HG03025 (cell line): ENCODE results near the gene KREMEN2.

Experiments
- ATAC-seq: cut with Tn5 transposase; IDR thresholded peaks from one replicate; pipeline ENCODE4 v1.9.1; 2021; ENCODE audit warnings: mild to moderate bottlenecking, moderate library complexity; ENCODE audit not compliant: unreplicated experiment, low FRiP score

Gene KREMEN2

GRCh38 chr16:2976201-2976600, 12.1 kb downstream of the KREMEN2 start:
- ATAC-seq: no peak

DNA sequence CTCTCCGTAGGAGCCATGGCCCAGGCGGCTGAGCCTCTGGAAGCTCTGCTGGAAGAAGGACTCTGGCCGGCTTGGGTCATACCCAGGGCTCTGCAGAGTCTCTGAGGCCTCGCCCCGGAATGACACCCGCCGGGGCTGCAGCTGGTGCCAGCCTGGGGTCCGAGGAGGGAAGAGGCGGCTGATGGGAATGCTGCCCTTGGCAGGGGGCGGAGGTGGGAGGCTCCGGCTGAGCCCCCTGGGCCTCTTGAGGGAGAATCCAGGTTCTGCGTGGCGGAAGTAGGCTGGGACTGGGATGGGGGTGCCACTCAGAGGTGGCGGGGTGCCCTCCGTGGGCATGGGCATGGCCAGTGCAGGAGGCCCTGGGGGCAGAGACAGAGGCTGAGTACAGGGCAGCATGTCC, 12.6 kb downstream of the KREMEN2 start:
- ATAC-seq: no peak

GRCh38 chr16:2977440-2977839, 13.4 kb downstream of the KREMEN2 start:
- ATAC-seq: no peak

GRCh38 chr16:2979669-2980226, 15.7 kb downstream of the KREMEN2 start:
- ATAC-seq: peak; percentile 12

GRCh38 chr16:2980227-2981176, 16.4 kb downstream of the KREMEN2 start, which contains the start of gene PKMYT1:
TSS of gene PKMYT1 (minus strand) at chr16:2980446. CDS start at chr16:2979657, 789 bp downstream.
- ATAC-seq: peak; percentile 67

GRCh38 chr16:2981177-2981898, 17.3 kb downstream of the KREMEN2 start:
- ATAC-seq: no peak

- ATAC-seq: no peak
Measured at GRCh38 chr16:2981899-2982250, 17.8 kb downstream of the KREMEN2 start.

DNA sequence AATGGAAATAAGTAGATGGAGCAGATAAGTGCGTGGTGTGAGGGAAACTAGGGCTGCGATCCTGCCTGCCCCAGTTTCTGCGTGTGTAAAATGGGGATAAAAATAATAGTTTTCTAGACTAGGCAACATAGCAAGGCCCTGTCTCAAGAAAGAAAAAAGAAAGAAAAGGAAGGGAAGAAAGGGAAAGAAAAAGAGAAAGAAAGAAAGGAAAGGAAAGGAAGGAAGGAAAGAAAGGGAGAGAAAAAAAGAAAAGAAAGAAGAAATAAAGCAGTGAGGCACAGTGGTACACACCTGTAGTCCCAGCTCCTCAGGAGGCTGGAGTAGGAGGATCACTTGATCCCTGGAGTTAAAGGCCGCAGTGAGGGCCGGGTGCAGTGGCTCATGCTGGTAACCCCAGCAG, 18.3 kb downstream of the KREMEN2 start:
- ATAC-seq: no peak

DNA sequence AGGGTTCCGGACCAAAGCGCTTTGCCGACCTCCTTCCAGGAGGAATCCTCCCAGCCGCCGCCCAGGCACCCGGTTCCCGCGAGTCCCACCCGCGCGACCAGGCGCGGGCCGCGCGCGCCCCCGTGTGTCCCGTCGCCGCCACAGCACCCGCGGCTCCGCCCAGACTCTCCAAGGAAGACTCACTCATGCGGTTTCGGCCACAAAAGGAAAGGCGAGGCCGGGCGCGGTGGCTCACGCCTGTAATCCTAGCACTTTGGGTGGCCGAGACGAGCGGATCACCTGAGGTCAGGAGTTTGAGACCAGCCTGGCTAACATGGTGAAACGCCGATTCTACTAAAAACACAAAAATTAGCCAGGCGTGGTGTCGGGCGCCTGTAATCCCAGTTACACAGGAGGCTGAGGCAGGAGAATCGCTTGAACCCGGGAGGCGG, 19.6 kb downstream of the KREMEN2 start:
- no peak for ATAC-seq

DNA sequence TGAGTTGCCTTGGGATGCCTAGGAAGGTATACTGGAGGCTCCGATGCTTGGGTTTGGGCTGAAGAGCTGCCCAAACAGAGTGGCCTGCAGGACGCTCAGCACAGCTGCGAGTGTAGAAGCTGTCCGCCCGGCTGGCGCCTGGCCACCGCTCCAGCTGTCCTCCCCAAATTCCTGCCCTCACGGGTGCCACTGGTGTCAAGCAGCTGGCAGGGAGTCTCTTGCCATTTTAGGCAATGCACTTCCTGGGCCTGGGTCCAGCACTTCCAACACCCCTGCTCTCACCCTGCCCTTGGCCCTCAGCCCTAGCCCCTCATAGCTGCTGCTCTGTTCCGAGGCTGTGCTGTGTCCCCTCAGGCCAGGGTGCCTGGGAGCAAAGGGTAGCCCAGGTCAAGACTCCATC, 21.4 kb downstream of the KREMEN2 start:
- ATAC-seq: no peak

- ATAC-seq: no peak
Measured at GRCh38 chr16:2985893-2986355, 21.8 kb downstream of the KREMEN2 start.

- ATAC-seq: no peak
Measured at GRCh38 chr16:2986623-2987188, 22.6 kb downstream of the KREMEN2 start.

DNA sequence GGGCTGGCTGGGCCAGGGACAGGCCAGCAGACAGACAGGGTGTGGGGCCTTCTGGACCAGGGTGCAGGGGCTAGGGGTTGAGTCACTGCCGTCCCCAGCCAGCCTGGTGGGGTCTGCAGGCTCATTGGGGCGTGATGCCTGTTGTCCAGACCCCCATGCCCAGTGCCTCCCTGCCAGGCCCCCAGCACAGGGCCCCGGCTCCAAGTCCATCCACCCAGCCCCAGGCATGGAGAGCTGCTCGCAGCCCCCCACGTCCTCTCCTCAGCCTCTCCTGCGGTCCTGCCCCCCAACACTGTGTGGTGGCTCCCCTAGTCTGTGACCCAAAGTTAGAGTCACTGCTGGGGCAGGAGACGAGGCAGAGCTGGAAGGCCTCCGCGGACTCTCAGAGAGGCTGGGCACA, 23.2 kb downstream of the KREMEN2 start:
- no peak for ATAC-seq

DNA sequence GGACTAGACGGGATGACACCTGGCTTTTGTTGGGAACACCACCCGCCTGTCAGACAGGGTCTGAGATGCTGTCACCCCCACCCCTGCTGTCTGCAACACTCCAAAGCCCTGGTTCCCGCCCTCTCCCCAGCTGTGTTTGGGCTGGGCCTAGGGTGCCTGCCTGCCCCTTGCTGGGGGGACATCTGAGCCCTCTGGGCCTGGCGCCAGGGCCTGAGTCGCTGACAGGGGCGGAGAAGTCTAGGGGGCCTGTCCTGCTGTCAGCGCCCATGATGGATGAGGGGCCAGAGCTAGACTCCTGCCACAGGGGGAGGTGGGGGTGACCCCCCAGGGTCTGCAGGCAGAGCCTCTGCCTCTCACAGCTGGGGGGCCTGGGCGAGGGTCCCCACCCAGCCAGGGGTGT, 23.8 kb downstream of the KREMEN2 start:
- no peak for ATAC-seq

DNA sequence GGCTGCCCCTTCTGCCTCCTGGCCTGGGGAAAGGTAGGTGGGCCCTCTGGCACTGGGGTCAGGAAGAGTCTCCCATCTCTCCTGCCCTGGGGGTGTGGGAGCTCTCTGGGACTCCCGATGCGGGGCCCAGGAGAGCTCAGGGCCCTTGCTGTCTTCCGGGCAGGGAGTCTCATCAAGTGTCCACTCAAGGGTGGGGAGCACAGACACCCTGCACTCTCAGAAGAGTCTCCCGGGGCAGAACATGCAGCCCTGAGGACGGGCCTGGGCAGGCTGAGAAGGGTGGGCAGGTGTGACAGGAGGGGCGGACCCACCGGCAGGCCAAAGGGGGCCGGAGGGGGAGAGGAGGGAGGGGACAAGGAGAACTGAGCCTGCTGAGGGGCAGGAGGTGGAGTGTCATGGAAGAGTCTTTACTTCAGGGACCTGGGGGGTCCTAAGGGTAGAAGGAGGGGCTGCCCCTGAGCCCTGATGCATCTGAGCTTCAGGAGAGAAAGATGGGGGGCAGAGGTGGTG, 24.6 kb downstream of the KREMEN2 start:
- no peak for ATAC-seq

DNA sequence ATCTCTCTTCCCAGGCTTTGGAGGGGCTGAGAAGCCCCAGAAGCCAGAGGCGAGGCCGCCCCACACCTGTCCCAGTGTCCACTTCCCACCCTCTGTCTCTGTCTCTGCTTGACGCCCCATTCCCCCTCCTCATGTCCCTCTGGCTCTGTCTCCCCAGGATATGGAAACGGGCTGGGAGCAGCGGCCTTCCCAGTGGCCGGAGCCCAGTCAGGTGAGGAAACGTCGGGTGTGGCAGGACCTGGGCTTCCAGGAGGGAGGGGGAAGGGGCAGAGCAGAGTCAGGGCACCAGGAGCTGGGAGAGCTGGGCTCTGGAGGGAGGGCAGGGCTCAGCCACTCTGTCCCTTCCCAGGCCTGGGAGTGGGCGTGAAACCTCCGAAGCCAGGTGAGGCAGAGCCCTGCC, 26.8 kb downstream of the KREMEN2 start:
- no peak for ATAC-seq

- no peak for ATAC-seq
Measured at GRCh38 chr16:2991566-2992261, 27.6 kb downstream of the KREMEN2 start.

DNA sequence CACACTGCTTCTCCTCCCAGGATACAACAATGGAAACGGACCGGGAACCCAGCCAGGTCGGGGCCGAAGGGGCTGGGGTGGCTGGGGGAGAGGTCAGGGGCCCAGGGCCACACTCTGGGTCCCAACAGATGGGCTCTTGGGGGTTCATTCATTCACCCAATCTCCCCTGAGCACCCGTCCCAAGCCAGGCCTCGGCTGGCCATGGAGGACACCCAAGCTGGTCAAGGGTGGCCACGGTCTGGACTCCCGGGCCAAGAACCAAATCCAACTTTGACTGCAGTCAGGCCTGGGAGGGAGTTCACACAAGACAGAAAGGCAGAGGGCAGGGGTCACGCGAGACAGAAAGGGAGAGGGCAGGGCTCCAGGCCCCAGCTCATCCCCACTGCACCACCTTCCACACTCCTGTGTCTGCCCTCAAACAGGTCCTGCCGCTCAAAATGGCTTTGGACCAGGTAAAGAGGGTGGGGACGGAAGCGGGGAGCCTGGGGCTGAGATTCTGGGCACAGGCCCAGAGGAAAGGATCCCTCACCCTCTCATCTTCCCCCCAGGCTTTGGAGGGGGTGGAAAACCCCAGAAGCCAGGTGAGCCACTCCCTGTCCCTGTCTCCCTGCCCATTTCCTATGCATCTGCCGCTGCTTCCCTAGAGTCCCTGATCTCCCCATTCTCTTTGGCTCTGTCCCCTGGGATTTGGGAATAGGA, 28.5 kb downstream of the KREMEN2 start:
- no peak for ATAC-seq

- no peak for ATAC-seq
Measured at GRCh38 chr16:2996298-2996697, 32.2 kb downstream of the KREMEN2 start.
